NCI-H1694 treated with DMSO at 0.1 percent for 48 hours (cell line): Measurements from ENCODE around the gene SNAPC4.
"Not testable (repeated sequence)": the region's sequence is repeated elsewhere in the genome, so short reads cannot be mapped to it uniquely, and the experiment has no call there.

Experiments
- DNase-seq: peaks from one replicate; lab custom pipeline; 2025; lab: John Stamatoyannopoulos, UW

The SNAPC4 gene

DNA sequence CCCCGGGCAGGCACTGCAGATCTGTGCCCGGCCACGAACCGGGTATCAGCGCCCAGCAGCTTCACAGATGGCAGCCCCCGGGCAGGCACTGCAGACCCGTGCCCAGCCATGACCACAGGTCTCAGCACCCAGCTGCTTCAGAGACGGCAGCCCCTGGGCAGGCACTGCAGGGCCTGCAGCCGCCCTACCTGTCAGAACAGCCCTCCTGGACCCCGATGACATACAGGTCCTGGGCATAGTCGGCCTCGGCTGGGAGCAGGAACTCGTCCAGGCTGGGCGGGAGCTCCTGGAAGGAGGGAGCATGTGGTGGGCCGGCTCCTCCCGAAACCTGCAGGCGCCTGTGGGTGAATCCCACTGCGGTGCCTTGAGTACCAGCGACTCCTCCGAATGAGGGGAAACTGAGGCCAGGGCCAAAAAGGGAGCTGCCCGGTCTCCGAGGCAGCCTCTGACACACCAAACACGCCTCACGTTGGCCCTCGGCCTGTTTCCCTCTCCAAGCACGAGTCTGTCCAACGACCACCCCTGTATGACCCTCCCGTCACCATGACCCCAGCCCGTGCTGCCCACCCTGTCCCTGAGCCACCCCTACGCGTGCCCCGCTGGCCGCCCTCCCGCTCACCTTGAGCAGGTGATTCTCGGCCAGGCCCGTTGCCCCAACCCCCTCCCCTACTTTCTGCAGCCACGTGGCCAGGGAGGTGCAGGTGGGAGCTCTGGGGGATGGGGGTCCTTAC lies 34.0 kb upstream of the SNAPC4 start:
- no peak for DNase-seq

DNA sequence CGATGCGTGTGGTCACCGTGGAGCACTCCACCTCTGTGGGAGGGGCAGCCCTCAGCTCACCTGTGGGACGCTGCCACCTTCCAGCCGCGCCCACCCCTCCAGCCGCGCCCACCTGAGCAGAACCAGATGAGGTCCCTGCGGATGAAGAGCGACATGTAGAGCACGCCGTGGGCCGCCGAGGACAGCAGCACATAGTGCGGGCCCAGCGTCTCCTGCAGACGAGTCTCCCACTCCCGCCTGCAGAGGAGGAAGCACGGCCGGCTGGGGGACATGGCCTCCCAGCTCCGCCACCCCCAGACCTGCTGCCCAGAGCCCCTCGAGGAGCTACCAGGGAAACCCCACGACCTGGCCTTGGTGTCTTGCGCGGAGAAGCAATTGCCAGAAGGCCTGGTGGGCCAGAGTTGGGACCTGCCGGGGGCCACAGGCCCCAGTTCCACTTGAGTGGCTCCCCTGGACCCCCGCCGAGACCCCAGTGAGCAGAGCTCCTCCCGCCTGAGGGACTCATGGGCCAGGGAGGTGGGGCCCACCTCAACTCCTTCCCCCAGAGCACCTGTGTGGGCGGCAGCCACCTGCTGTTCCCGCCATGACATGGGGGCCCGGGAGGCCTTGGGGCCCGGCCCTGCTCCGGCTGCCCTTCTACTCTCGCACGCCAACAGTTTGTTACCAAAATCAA lies 33.2 kb upstream of the SNAPC4 start:
- no peak for DNase-seq

DNA sequence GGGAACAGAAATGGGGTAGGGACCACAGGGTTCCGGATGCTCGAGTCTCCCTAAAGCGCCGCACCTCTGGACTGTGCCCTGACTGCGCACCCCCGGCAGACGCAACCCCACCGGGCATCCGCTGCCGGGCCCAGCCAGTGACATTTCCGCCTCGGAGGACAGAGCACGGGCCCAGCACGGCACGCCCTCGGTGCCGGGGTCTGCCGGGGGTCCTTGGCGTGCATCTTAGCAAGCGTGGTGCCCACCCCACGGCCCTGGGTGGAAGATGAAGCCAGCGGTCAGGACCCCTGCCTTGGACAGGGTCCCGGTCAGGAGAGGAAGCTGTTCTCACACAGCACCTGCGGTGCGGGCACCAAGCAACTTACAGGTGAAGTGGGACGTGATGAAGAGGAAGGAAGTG lies 32.6 kb upstream of the SNAPC4 start:
- DNase-seq, result no peak

DNA sequence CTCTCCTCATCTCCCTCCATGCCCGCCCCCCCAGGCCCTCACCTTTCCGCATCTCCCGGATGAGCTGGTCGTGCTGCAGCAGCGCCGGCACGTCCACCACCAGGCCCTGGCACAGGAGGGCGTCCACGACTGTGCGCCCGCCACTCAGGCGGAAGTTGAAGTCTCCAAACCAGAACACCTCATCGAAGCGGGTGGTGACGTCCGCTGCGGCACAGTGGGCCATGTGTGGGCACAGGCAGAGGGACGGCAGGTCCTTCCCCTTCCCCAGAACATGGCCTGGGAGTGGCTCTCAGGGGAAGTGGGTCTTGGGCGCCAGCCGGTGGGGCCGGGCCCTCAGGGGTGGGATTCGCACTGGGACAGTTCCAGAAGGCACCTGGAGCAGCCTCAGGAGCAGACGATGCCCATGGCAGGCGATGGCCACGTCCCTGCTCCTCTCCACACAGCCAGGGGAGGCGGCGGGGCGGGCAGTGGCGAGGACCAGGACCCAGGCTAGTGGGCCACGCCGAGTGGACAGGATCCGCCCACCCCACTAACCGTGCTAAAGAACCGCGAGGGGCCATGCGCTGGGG lies 31.9 kb upstream of the SNAPC4 start:
- no peak for DNase-seq

DNA sequence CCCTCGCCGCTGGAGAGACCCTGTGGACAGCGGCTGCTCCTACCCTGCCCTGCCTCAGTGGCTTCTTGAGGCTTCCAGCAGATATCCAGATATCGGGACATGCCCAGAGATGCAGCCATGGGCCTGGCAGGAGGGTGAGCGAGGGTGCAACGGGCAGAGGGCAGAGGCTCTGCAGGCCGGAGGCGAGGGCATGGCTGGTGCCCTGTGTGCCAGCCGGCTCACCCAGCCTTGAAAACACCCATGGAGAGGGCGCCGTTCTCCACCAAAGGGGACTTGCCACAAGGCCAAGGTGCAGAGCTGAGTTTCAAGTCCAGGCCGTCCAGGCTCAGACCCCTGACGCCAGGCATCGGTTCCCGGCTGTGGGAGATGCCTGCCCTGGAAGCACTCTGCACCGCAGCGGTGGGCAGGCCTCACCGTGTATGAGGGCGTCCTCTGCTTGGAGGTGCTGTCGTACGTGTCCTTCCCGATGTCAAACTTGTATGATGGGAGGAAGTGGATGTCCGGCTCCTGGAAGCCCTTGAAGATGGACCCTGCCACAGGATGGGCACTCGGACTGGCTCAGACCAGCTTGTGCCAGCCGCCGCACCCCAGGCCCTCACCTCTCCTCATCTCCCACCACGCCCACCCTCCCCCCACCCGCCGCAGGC lies 30.7 kb upstream of the SNAPC4 start:
- DNase-seq, result no peak

DNA sequence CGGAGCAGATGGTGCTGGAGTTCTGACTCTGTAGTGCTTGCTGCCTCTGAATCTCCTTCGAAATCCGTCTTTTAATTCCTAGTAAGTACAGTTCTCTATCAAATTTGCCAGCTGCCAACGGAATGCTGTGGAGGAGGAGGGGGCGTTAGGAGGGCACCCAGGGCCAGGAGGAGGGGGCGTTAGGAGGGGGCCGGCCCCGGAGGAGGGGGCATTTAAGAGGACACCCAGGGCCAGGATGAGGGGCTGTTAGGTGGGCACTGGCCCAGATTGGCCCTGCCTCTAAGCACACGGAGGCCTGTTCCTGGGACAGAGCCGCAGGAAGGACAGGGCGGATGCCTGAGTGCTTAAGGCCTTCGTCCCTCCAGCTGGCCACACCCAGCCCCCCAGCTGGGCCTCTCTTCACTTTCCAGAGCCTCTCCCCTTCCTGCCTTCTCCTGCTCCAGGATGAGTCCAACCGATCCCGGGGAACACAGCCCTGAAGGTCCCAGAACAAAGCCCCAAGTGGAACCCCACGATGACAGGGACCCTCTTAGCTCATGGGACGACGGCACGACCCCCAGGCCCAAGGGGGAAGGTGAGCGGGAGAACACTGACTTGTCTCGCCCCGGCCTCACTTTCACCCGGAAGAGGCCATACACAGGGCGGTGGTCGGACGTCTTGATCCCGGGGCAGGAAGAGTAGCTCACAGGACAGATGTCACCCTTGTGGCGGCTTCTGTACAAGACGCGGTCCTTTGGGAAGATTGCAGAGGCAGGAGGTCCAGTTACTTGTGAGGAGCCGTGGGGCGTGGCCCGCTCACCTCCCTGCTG lies 29.9 kb upstream of the SNAPC4 start:
- DNase-seq, result no peak

DNA sequence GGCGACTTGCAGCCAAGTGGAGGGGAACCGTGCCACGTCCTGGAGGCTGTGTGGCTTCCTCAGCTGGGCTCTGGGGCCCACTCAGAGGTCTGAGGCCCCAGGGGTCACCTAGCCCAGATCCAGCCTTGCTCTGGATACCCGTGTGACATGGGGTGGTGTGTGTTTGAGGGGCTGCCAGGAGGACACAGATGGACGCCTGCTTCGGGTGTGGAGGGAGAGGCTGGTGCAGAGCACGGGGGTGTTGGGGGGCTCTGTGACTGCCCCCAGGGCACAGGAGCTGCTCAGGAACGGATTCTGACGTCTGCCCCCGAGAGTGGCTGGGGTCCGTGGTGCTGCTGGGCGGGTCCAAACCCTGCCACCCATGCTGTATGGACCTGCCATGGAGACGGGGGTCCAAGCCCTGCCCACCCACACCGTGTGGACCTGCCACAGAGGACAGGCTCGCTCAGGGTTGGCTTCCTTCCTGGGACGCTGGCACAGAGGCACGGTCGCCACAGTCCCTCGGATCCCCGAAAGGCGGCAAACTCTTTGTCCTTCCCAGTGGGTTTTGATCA lies 29.2 kb upstream of the SNAPC4 start:
- DNase-seq, result no peak

DNA sequence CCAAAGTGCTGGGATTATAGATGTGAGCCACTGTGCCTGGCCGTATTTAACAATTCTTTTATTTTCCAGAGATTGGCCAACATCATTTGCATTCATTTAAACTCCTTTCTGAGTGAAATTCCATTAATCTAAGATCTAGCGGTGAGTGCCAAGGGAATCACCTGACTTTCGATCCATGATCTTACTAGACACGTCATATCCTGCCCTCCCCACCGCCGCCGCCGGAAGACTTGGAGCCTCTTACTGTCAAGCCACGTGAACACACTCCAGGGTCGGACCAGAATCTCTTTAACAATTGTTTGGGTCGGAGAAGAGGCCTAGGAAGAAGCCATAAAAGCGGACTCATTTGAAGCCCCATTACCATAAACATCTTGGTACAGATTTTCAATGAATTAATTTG lies 26.8 kb upstream of the SNAPC4 start:
- no peak for DNase-seq

DNA sequence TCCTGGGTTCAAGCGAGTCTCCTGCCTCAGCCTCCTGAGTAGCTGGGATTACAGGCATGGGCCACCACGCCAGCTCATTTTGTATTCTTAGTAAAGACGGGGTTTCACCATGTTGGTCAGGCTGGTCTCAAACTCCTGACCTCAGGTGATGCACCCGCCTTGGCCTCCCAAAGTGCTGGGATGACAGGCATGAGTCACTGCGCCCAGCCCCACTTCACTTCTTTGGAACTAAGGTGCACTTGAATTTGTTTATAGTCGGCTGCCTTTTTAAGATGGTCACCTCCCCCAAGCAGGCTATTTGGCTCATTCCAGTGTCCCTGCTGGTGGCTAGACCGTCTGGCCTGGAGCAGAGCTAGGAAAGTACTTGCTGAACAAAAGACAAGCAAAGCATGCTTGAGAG lies 25.4 kb upstream of the SNAPC4 start:
- not testable (repeated sequence) for DNase-seq

DNA sequence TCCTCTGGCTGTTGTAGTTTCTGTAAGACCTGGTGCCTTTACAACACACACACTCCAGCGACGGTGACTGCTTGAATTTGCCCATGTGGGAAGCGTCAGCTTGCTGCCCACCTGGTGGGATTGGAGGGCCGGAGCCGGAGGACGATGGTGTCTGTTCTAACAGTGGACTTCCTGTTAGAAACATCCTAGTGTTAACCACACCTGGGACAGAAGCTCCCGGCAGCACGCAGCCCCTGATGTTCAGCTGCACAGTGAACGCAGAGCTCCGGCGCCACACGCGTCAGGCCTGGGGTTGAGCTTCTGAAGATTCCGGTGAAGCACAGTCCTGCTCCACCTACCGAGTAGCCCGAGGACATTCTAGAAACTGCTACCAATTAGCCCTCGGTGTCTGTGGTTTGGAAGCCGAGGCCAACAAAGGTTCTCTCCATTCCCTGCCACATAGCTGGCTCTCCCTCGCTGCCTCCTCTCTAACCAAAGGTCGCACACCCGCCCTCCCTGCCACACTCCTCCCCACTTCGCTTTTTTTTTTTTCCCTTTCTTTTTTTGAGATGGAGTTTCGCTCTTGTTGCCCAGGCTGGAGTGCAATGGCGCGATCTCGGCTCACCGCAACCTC lies 24.9 kb upstream of the SNAPC4 start:
- DNase-seq, result no peak

DNA sequence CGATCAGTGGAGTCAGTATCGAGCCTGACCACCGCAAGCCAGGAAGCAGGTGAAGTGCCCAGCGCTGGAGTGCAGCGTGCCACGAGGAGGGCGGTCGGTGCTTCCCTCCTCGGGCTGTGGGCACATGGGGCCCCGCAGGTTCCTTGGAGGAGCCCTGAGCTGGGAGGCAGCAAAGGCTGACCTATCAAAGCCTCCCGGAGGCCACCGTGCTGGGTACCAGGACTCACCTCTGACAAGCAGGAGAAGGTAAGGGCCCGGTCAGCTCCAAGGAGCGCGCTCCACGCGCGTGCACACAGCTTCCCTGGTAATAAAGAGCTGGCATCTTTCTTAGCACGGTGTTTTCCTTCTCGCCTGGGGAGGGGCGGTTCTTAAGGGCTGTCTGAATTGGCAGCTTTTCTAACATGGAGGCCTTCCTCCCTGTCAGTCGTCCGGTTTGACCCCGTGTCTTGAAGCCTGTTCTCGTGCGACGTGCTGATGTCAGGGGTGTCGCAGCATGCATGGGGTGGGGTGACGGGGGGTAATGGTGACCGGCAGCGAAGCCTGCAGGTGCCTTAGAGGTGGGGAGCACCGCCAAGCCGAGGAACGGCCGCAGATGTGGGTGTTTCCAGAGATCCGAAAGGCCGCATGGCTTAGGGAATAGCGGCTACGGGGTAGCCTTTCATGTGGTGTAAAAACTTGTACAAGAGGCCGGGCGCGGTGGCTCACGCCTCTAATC lies 23.6 kb upstream of the SNAPC4 start:
- DNase-seq, result no peak

DNA sequence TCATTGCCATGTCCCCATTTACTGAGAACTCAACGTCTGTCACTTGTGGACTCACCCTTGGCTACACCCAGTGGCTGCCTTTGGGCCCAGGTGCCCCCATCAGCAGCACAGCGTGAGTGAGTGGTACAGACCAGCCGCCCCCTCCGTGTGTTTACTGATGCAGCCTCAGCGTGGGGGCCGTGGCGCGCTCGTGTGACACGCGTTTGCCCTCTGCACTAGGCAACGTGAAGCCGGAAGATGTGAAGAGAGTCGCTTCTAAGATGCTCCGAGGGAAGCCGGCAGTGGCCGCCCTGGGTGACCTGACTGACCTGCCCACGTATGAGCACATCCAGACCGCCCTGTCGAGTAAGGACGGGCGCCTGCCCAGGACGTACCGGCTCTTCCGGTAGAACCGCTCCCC lies 22.9 kb upstream of the SNAPC4 start:
- no peak for DNase-seq

DNA sequence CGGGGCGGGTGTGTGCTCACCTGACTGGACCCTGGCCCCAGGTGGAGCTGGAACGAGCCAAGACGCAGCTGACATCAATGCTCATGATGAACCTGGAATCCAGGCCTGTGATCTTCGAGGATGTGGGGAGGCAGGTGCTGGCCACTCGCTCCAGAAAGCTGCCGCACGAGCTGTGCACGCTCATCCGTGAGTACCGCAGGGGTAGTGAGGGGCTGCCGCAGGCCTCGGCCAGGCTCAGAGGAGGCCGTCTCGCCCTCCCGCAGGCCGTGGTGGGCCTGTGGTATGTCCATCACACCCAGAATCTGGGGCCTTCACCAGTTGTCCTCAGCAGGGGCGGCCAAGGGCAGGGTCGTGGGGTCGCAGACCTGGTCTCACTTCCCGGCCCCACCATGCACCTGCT lies 21.8 kb upstream of the SNAPC4 start:
- no peak for DNase-seq

DNA sequence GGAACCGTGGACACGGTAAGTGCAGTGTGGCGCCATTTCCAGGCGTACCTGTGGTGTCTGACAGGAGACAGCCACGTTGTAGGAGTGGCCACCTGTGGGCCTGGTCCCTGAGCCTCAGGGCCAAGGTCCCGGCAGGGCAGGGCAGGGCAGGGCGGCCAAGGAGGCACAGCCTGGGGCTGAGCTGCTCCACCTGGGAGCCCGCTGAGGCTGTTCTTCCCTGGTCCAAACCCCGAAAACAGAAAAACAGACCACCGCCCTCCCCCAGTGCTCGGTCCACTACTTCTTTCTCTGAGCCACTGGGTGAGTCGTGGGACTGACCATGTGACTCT lies 19.1 kb upstream of the SNAPC4 start:
- DNase-seq, result no peak

DNA sequence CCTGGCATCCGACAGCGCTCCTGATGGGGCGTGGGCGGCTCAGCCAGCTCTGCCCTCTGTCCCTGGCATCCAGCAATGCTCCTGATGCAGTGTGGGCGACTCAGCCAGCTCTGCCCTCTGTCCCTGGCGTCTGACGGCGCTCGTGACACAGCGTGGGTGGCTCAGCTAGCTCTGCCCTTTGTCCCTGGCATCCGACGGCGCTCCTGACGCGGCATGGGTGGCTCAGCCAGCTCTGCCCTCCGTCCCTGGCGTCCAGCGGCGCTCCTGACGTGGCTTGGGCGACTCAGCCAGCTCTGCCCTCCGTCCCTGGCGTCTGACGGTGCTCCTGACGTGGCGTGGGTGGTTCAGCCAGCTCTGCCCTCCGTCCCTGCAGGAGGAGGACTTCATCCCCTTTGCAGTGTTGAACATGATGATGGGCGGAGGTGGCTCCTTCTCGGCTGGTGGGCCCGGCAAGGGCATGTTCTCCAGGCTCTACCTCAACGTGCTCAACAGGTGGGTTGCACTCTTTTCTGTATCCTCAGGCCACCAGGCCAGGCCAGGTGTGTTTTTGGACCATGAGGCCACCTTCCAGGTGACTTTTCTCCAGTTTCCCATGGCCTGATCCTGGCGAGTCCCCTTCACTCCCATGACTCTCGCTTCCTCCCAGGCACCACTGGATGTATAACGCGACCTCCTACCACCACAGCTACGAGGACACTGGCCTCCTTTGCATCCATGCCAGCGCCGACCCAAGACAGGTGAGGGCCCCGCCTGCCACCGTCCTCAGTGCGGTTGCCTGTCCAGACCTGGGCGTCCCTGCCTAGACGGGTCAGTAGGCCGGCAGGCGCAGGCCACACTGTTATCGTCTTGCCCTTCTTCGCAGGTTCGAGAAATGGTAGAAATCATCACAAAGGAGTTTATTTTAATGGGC lies 18.5 kb upstream of the SNAPC4 start:
- DNase-seq, result no peak

DNA sequence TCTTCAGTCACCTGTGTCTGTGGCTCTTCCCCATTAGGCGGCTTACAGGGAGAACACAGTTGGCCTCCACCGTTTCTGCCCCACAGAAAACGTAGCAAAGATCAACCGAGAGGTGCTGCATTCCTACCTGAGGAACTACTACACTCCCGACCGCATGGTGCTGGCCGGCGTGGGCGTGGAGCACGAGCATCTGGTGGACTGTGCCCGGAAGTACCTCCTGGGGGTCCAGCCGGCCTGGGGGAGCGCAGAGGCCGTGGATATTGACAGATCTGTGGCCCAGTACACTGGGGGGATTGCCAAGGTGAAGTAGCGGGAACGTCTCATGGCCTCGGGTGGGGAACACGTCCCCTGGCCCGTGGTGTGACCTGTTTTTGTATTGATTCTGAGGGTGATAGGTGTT lies 16.9 kb upstream of the SNAPC4 start:
- no peak for DNase-seq

DNA sequence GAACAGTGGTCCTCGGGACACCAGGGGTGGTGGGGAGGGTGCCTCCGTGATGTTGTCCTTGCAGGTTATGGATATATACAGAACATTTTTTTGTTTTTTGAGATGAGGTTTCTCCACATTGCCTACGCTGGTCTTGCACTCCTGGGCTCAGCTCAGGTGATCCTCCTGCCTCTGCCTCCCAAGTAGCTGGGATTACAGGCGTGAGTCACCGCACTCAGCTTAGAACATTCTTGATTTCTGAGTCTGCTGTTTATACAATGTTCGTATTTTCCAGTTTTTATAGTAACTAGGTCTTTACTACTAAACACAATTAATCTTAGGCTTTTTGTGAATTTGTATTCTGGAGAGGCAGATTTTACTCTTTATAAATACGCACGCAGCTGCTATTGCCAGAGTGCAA lies 16.5 kb upstream of the SNAPC4 start:
- DNase-seq, result no peak

DNA sequence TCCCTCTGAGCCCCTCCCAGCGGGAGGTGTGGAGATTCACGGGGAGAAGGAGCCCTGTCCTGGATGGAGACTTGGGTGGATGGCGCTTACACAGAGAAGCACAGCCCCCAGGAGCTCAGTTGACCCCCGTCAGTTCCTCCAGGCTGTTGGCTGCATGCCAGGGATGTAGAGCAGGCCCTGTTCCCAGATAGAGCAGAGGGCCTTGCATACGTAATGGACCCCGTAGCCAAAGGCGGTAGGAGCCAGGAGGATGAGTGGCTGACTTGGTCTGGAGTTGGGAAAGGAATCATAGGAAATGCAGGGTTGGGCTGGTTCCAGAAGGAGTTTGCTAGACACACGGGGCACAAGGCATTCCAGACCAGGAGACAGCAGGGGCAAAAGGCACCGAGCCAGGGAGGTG lies 13.0 kb upstream of the SNAPC4 start:
- DNase-seq, result no peak

DNA sequence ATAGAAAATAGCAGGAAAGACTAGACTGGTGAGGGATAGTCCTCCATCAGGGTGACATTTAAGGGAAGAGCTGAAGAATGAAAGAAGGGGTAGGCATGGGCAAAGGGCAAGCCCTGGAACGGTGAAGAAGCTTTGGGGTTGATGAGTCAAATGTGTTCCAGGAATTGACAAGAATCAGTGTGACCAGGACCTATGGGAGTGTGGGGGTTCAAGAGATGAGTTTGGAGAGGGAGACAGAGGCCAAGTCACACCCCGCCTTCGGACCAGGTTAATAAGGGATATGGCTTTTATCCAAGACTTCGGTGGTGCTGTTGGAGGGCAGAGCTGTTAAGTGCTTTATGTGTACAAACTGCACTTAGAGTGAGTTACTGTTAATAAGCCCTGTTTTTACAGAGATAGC lies 11.4 kb upstream of the SNAPC4 start:
- no peak for DNase-seq
